HCT116 (cell line): Measurements from ENCODE around the gene MRPL20.
"Not testable (repeated sequence)": the region's sequence is repeated elsewhere in the genome, so short reads cannot be mapped to it uniquely, and the experiment has no call there.

Experiments used
- CTCF ChIP-seq, 3 experiments: fragments of 200-600 bp in 1 of 3; sonication (generic) in 1 of 3; IDR thresholded peaks in 2 of 3; conservative IDR thresholded peaks in 1 of 3; 2 replicates each; pipeline ENCODE4 v1.5.1; 2012 to 2017; ENCODE audit warnings: low read depth in 2 of 3, low read length in 2 of 3, antibody characterized with exemption in 1 of 3, borderline replicate concordance in 1 of 3, control low read depth in 1 of 3, mild to moderate bottlenecking in 1 of 3, mixed read lengths in 1 of 3, mixed run types in 1 of 3, moderate library complexity in 1 of 3; ENCODE audit not compliant: insufficient read depth in 1 of 3
- MAX ChIP-seq: IDR thresholded peaks from 2 replicates; pipeline ENCODE4 v1.6.1; 2012
- SRF ChIP-seq: IDR thresholded peaks from 2 replicates; pipeline ENCODE4 v1.6.1; 2012; ENCODE audit warnings: low read depth

DNA sequence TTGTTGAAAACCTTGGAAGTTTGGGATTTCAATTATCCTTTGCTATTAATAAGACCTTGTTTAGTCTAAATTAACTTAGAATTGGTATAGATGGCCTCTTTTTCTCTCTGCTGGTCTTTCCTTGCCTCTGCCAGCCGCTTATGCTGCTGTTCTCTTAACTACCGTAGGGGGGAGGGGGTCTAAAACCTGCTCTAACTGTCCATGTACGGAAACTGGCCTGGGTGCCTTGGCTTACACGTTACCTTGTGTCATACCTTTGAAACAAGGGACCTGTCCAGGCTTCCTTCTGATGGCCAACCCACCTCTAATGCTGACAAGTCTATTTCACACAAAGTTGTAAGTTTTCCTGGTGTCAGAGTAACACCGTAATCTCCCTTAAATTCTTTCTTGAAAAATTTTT is 10.3 kb upstream of the MRPL20 start:
- TF ChIP-seq SRF; CTCF (IDR thresholded peaks at IDR 0.05 in 2 of 3, conservative IDR thresholded peaks at IDR 0.05 in 1 of 3; ENCODE audit: borderline replicate concordance in 1 of 3, insufficient read depth in 1 of 3, low read depth in 2 of 3, low read length in 2 of 3); MAX: not testable (repeated sequence)
